Mammary epithelial cell (primary cell): ENCODE measurements around the gene ACO2.

Experiments used
- CTCF ChIP-seq, 2 donors: IDR thresholded peaks in 1 of 2; conservative IDR thresholded peaks in 1 of 2; 2 replicates each; pipeline ENCODE4 v1.5.1; 2011 to 2012; ENCODE audit warnings: inconsistent platforms in 2 of 2, low read length in 2 of 2, mild to moderate bottlenecking in 2 of 2, control low read depth in 1 of 2, low read depth in 1 of 2; ENCODE audit not compliant: insufficient read depth in 1 of 2; ENCODE audit errors: extremely low read depth in 1 of 2
- EZH2 ChIP-seq: IDR thresholded peaks from 2 replicates; pipeline ENCODE4 v1.6.1; 2012; ENCODE audit warnings: low read length, inconsistent platforms, borderline replicate concordance

- no peak for TF ChIP-seq CTCF (conservative IDR thresholded peaks at IDR 0.05 in 1 of 2, IDR thresholded peaks at IDR 0.05 in 1 of 2; ENCODE audit: extremely low read depth in 1 of 2, insufficient read depth in 1 of 2, low read depth in 1 of 2, low read length in 2 of 2)
- TF ChIP-seq EZH2, result no peak
These were observed 22.8 kb upstream of the ACO2 start for GRCh38 chr22:41446057-41446501.
